Choroid plexus epithelial cell (primary cell): Measurements from ENCODE around the gene DIP2C.

Experiments
- DNase-seq: peaks from one replicate; pipeline ENCODE4 v3.0.0-alpha.2; 2010; ENCODE audit warnings: low read depth
- H3K4me3 ChIP-seq: 2 replicates; pipeline ENCODE4 v1.5.1; 2011; ENCODE audit warnings: low read depth, mild to moderate bottlenecking, control low read depth, low read length, moderate library complexity
- TF ChIP-seq, protein P1 (sequence below): conservative IDR thresholded peaks from 2 replicates; pipeline ENCODE4 v1.5.1; 2011; ENCODE audit warnings: low read depth, mild to moderate bottlenecking, control low read depth, inconsistent platforms, low read length, moderate library complexity

The DIP2C gene

GRCh38 chr10:558364-558763 is 131.1 kb downstream of the DIP2C start:
- TF ChIP-seq, protein P1, sequence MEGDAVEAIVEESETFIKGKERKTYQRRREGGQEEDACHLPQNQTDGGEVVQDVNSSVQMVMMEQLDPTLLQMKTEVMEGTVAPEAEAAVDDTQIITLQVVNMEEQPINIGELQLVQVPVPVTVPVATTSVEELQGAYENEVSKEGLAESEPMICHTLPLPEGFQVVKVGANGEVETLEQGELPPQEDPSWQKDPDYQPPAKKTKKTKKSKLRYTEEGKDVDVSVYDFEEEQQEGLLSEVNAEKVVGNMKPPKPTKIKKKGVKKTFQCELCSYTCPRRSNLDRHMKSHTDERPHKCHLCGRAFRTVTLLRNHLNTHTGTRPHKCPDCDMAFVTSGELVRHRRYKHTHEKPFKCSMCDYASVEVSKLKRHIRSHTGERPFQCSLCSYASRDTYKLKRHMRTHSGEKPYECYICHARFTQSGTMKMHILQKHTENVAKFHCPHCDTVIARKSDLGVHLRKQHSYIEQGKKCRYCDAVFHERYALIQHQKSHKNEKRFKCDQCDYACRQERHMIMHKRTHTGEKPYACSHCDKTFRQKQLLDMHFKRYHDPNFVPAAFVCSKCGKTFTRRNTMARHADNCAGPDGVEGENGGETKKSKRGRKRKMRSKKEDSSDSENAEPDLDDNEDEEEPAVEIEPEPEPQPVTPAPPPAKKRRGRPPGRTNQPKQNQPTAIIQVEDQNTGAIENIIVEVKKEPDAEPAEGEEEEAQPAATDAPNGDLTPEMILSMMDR = no peak
- no peak for DNase-seq
- no peak overlapping the region for H3K4me3 ChIP-seq

- H3K4me3 ChIP-seq = no peak overlapping the region
- TF ChIP-seq, protein P1 = no peak
- peak; percentile 50 for DNase-seq
These were observed 131.6 kb downstream of the DIP2C start for GRCh38 chr10:557792-558328.

DNA sequence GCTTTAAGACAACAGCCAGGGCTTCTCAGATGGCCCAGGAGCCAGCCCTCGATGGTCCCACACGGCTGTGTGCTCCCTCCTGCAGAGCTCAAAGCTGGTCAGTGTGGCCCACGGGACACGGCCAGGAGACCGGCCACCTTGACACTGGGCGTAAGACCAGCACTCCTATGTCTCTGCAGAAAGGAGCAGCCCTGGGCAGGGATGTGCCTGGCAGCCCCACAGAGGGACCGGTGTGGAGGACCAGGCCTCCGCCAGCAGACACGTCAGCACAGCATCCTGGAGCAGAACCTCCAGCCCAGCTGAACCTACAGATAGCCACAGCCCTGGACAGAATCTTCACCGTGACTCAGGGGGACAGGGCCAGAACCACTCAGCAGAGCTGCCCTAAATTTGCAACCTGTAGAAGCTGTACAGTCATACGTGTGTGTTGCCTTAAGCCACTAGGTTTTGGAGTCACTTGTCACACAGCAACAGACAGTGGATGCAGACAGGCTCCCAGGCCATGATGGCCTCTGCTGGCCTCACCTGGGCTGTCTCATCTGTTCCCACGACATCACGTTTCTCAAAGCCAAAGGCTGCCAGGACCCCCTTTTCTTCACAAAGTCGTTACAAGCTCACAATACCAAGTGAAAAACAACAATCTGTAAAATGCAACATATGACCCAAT is 132.4 kb downstream of the DIP2C start:
- DNase-seq = no peak
- H3K4me3 ChIP-seq = no peak overlapping the region
- TF ChIP-seq, protein P1 = no peak

DNA sequence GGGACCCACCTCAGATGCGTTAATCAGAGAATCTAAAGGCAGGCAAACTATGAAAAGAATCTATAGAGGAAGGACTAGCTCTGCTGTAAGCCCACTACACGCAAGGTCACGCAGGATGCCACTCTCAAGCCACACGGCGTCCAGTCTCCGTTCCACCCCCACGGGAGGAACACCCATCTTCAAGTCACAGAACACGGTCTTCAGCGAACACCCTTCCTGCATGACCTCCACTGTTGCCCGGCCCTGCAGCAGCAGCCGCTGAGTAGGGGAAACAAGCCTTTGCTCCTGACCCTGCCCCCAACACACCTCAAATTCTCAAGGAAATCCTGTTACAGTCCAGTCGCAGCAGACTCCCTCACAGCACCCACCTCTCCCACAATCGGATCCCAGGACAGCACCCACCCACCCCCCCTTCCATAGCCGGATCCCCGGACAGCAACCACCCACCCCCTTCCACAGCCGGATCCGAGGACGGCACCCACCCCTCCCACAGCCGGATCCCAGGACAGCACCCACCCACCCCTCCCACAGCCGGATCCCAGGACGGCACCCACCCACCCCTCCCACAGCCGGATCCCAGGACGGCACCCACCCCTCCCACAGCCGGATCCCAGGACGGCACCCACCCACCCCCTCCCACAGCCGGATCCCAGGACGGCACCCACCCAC is 133.7 kb downstream of the DIP2C start:
- H3K4me3 ChIP-seq = no peak overlapping the region
- no peak for DNase-seq
- TF ChIP-seq, protein P1 = no peak

DNA sequence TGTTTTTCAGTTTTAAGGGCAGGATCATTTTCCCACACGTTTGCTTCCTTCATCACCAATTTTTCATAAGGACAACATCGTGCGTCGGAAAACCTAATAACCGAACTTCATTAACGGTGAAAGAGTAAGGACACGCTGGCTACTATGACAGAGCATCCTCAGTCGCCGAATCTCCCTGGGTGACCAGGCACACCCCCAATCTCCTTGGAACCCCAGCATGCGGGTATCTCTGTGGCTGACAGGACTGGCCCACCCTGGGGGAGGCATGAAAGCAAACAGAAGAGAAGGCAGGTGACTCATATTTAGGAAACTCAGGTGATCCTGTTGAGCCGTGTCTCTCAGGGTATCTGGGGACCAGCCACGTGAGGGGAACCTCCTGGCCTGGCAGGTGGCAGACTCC is 134.2 kb downstream of the DIP2C start:
- no peak overlapping the region for H3K4me3 ChIP-seq
- no peak for DNase-seq
- TF ChIP-seq, protein P1 = no peak

GRCh38 chr10:554182-554848 is 135.2 kb downstream of the DIP2C start:
- DNase-seq = peak; percentile 52
- H3K4me3 ChIP-seq = no peak overlapping the region
- TF ChIP-seq, protein P1 = no peak
